Caco-2 (cell line): ENCODE results near the gene GREM2. TPM values are rescaled to one million over a fixed set of nuclear protein-coding genes. Genes with fewer than 3 reads are reported as not detected.

Experiments
- BruUV-seq: library from RNA; stranded (reverse); fragments of 400-500 nt; replicated peaks from 2 replicates; lab custom pipeline; 2021; lab: Mats Ljungman, UMichigan
- CTCF ChIA-PET: fragments of 300-600 bp; sonication (Branson Sonifier 250); formaldehyde crosslinking; loops from one replicate; lab custom pipeline; 2022; ENCODE audit warnings: antibody characterized with exemption; lab: Charles Lee
- POLR2A ChIA-PET: fragments of 300-600 bp; sonication (Branson Sonifier 250); formaldehyde crosslinking; loops from one replicate; lab custom pipeline; 2022; ENCODE audit warnings: antibody characterized with exemption; lab: Charles Lee
- DNase-seq, 2 experiments: peaks; one replicate each; pipeline versions ENCODE4 v3.0.0 to v3.0.0-alpha.2; 2020 to 2022
- H3K27me3 ChIP-seq: replicated peaks from 2 replicates; pipeline ENCODE4 v1.6.0; 2011; ENCODE audit warnings: low read length; ENCODE audit not compliant: control insufficient read depth, insufficient read depth
- H3K36me3 ChIP-seq: 2 replicates; pipeline ENCODE4 v1.5.1; 2011; ENCODE audit warnings: low read length; ENCODE audit not compliant: control insufficient read depth, insufficient read depth
- H3K4me1 ChIP-seq: fragments of 250-450 bp; sonication (Bioruptor Pico); 2 replicates; pipeline ENCODE4 v1.5.1; 2020; ENCODE audit warnings: mild to moderate bottlenecking
- H3K4me3 ChIP-seq: 2 replicates; pipeline ENCODE4 v1.5.1; 2011; ENCODE audit warnings: low read depth, mild to moderate bottlenecking, control low read depth, low read length
- H3K9me3 ChIP-seq: fragments of 250-450 bp; sonication (Bioruptor Pico); 2 replicates; pipeline ENCODE4 v1.5.1; 2020; ENCODE audit warnings: mild to moderate bottlenecking, moderate library complexity
- H3K27ac Mint-ChIP-seq: one replicate; pipeline ENCODE4 v1.8.0; 2022; ENCODE audit warnings: mixed read lengths; ENCODE audit not compliant: unreplicated experiment
- H3K27me3 Mint-ChIP-seq: one replicate; pipeline ENCODE4 v1.8.0; 2022; ENCODE audit warnings: mixed read lengths; ENCODE audit not compliant: insufficient read depth, unreplicated experiment
- H3K36me3 Mint-ChIP-seq: one replicate; pipeline ENCODE4 v1.8.0; 2022; ENCODE audit warnings: mild to moderate bottlenecking, mixed read lengths; ENCODE audit not compliant: insufficient read depth, unreplicated experiment
- H3K4me1 Mint-ChIP-seq: one replicate; pipeline ENCODE4 v1.8.0; 2022; ENCODE audit warnings: low read depth, mixed read lengths; ENCODE audit not compliant: unreplicated experiment
- H3K4me3 Mint-ChIP-seq: one replicate; pipeline ENCODE4 v1.8.0; 2022; ENCODE audit warnings: mild to moderate bottlenecking, moderate library complexity, mixed read lengths; ENCODE audit not compliant: unreplicated experiment
- H3K9me3 Mint-ChIP-seq: one replicate; pipeline ENCODE4 v1.8.0; 2022; ENCODE audit warnings: mixed read lengths; ENCODE audit not compliant: unreplicated experiment
- CTCF ChIP-seq, 2 experiments: fragments of 200-600 bp in 1 of 2; IDR thresholded peaks; 1 replicate in 1 of 2; 2 replicates in 1 of 2; pipeline versions ENCODE4 v1.5.1 to v1.8.0; 2011 to 2022; ENCODE audit warnings: antibody characterized with exemption in 1 of 2, control low read depth in 1 of 2, inconsistent platforms in 1 of 2, low read depth in 1 of 2, low read length in 1 of 2, mild to moderate bottlenecking in 1 of 2, moderate library complexity in 1 of 2; ENCODE audit not compliant: insufficient read depth in 1 of 2, severe bottlenecking in 1 of 2, unreplicated experiment in 1 of 2
- intact Hi-C: fragments of 100-400 bp; cut with micrococcal nuclease; formaldehyde crosslinking; loops from one replicate; pipeline ENCODE4 v1.10.0; 2022; ENCODE audit not compliant: unreplicated experiment
- total RNA-seq: library from RNA; stranded (reverse); gene quantifications from 2 replicates; pipeline ENCODE4 v1.2.3, GENCODE V29; 2022

Gene GREM2
- total RNA-seq, 1 experiment from 2014 or later: 0.36 TPM

DNA sequence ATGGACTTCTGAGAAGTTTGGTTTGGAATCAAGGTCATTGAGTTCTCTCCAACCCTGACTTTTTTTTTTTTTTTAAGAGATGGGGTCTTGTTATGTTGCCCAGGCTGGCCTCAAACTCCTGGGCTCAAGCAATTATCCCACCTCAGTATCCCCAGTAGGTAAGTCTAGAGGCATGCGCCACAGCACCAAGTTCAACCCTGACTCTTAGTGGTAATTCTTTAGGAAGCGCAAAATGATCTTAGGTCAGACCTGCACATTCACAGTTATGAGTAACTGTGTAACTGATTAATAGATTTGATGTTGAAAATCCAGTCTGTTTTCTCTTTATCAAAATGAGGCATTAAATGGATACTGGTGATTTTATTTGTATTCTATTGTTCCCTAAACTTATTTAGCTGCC lies 95.9 kb downstream of the GREM2 start:
- TF ChIP-seq CTCF (IDR thresholded peaks at IDR 0.05; ENCODE audit: insufficient read depth in 1 of 2, low read depth in 1 of 2, low read length in 1 of 2, severe bottlenecking in 1 of 2, unreplicated experiment in 1 of 2): no peak
- DNase-seq: no peak
- H3K27ac Mint-ChIP-seq: no peak overlapping the region
- Histone ChIP-seq H3K4me1 (no peaks in the 10 kb centered on the region), H3K36me3 (no peaks in the 10 kb centered on the region), H3K9me3 (no peaks in the 10 kb centered on the region), H3K27me3 (no peaks in the 10 kb centered on the region), H3K4me3 (no peak overlapping the region)
- no peaks in the 10 kb centered on the region for H3K27me3 Mint-ChIP-seq
- ChIA-PET CTCF (no interaction called here), POLR2A (no interaction called here)
- intact Hi-C loops: no loop called here
- H3K4me3 Mint-ChIP-seq: no peak overlapping the region
- peaks cover 16% of the 10 kb centered on the region for H3K4me1 Mint-ChIP-seq
- H3K36me3 Mint-ChIP-seq: peaks cover 5% of the 10 kb centered on the region
- BruUV-seq: no TSS peak
- H3K9me3 Mint-ChIP-seq: peaks cover 10% of the 10 kb centered on the region

DNA sequence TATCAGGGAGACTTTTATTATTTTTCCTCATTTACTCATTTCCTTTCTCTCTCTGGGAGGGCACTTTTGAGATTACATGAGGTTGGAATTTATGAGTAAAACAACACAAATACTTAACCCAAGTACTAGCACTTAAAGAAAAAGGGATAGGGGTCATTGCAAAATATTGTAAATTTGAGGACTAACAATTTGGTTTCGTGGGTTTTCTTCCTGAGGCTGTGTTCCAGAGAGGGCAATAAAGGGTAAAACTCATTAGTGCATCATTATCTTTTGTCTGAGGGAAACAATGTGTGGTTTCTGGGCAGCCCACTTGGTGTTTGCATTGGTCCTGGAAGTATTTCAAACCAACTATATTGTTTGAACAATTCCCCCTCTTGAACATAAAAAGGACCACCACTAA lies 96.5 kb downstream of the GREM2 start:
- no peaks in the 10 kb centered on the region for H3K27me3 ChIP-seq
- H3K27ac Mint-ChIP-seq: no peak overlapping the region
- ChIA-PET CTCF (no interaction called here), POLR2A (no interaction called here)
- no peak overlapping the region for H3K4me3 Mint-ChIP-seq
- peaks cover 10% of the 10 kb centered on the region for H3K9me3 Mint-ChIP-seq
- H3K4me3 ChIP-seq: no peak overlapping the region
- H3K36me3 ChIP-seq: no peaks in the 10 kb centered on the region
- no peaks in the 10 kb centered on the region for H3K4me1 ChIP-seq
- H3K9me3 ChIP-seq: no peaks in the 10 kb centered on the region
- no peaks in the 10 kb centered on the region for H3K27me3 Mint-ChIP-seq
- intact Hi-C loops: no loop called here
- DNase-seq: no peak
- H3K4me1 Mint-ChIP-seq: peaks cover 16% of the 10 kb centered on the region
- BruUV-seq: no TSS peak
- H3K36me3 Mint-ChIP-seq: peaks cover 5% of the 10 kb centered on the region
- no peak for TF ChIP-seq CTCF (IDR thresholded peaks at IDR 0.05; ENCODE audit: insufficient read depth in 1 of 2, low read depth in 1 of 2, low read length in 1 of 2, severe bottlenecking in 1 of 2, unreplicated experiment in 1 of 2)

GRCh38 chr1:240511789-240512188 lies 100.2 kb downstream of the GREM2 start:
- Mint-ChIP-seq H3K27ac (no peak overlapping the region), H3K36me3 (peaks cover 5% of the 10 kb centered on the region), H3K27me3 (no peaks in the 10 kb centered on the region), H3K4me3 (no peak overlapping the region), H3K9me3 (peaks cover 10% of the 10 kb centered on the region), H3K4me1 (peaks cover 16% of the 10 kb centered on the region)
- TF ChIP-seq CTCF (IDR thresholded peaks at IDR 0.05; ENCODE audit: insufficient read depth in 1 of 2, low read depth in 1 of 2, low read length in 1 of 2, severe bottlenecking in 1 of 2, unreplicated experiment in 1 of 2): no peak
- BruUV-seq: no TSS peak
- intact Hi-C loops: no loop called here
- Histone ChIP-seq H3K27me3 (no peaks in the 10 kb centered on the region), H3K36me3 (no peaks in the 10 kb centered on the region), H3K4me1 (no peaks in the 10 kb centered on the region), H3K4me3 (no peak overlapping the region), H3K9me3 (no peaks in the 10 kb centered on the region)
- POLR2A ChIA-PET: no interaction called here
- CTCF ChIA-PET: no interaction called here
- no peak for DNase-seq
